Fibroblast of mammary gland (primary cell): ENCODE data around the gene ADGRD1.

Experiments
- DNase-seq: peaks from one replicate; pipeline ENCODE4 v3.0.0-alpha.2; 2010; ENCODE audit warnings: low read depth
- H3K4me3 ChIP-seq: 2 replicates; pipeline ENCODE4 v1.5.1; 2011; ENCODE audit warnings: low read depth, mild to moderate bottlenecking, low read length, moderate library complexity; ENCODE audit not compliant: control insufficient read depth
- CTCF ChIP-seq: conservative IDR thresholded peaks from 2 replicates; pipeline ENCODE4 v1.5.1; 2011; ENCODE audit warnings: low read depth, low read length, inconsistent platforms; ENCODE audit not compliant: control insufficient read depth, insufficient read depth

The ADGRD1 gene

GRCh38 chr12:131020326-131021153 is 66.8 kb downstream of the ADGRD1 start:
- no peak overlapping the region for H3K4me3 ChIP-seq
- DNase-seq, result no peak
- no peak for TF ChIP-seq CTCF

GRCh38 chr12:131021154-131021541 is 67.4 kb downstream of the ADGRD1 start:
- no peak for DNase-seq
- no peak overlapping the region for H3K4me3 ChIP-seq
- no peak for TF ChIP-seq CTCF

GRCh38 chr12:131024026-131024425 is 70.3 kb downstream of the ADGRD1 start:
- TF ChIP-seq CTCF, result no peak

DNA sequence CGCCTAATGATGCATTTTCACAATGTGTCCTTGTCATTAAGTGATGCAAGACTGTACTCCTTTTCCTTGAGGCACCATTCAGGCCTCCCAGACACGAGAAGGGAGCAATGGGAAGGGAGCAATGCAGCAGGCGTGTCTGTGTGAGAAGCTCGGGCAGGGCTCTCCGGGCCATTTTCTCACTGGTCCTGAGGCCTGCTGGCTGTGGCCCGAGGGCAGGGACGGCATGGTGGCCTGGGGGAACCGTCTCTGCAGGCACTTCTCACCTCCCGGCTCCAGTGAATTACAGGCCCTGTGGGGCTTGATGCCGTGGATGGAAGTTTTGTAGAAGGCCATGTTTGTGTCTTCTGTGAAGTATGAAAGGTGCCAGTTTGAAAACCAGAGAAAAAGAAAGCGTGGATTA is 71.0 kb downstream of the ADGRD1 start:
- no peak overlapping the region for H3K4me3 ChIP-seq
- DNase-seq, result no peak
- no peak for TF ChIP-seq CTCF

More at GRCh38 chr12:131024026-131024425, 70.3 kb downstream of the ADGRD1 start:
- H3K4me3 ChIP-seq, result no peak overlapping the region
- DNase-seq, result no peak

DNA sequence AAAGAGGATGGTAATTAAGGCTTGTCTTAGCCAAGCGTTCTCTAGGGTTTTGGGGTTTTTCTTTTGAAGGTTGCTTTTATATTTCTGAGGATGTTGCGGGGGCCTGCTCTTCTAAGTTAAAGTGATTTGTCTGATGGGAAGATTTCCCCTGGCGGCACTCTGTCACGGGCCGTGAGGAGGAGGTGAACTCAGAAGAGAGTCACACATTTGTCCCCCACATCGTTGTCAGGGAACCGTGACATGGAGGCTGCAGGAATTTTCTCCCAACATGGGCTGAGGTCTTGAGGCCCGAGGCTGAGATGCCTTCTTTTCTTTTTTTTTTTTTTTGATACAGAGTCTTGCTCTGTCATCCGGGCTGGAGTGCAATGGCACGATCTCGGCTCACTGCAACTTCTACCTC is 71.5 kb downstream of the ADGRD1 start:
- no peak overlapping the region for H3K4me3 ChIP-seq
- TF ChIP-seq CTCF, result no peak
- DNase-seq, result no peak

- peak; percentile 2 for DNase-seq
- no peak for TF ChIP-seq CTCF
- no peak overlapping the region for H3K4me3 ChIP-seq
These were observed 72.4 kb downstream of the ADGRD1 start for GRCh38 chr12:131025939-131026702.
